ENCODE measurements around the gene HUWE1. TPM values are rescaled to one million over a fixed set of nuclear protein-coding genes. Genes with fewer than 3 reads are reported as not detected.

The HUWE1 gene
- total RNA-seq, 2 donors from 2014 or later = 102 to 169 TPM

DNA sequence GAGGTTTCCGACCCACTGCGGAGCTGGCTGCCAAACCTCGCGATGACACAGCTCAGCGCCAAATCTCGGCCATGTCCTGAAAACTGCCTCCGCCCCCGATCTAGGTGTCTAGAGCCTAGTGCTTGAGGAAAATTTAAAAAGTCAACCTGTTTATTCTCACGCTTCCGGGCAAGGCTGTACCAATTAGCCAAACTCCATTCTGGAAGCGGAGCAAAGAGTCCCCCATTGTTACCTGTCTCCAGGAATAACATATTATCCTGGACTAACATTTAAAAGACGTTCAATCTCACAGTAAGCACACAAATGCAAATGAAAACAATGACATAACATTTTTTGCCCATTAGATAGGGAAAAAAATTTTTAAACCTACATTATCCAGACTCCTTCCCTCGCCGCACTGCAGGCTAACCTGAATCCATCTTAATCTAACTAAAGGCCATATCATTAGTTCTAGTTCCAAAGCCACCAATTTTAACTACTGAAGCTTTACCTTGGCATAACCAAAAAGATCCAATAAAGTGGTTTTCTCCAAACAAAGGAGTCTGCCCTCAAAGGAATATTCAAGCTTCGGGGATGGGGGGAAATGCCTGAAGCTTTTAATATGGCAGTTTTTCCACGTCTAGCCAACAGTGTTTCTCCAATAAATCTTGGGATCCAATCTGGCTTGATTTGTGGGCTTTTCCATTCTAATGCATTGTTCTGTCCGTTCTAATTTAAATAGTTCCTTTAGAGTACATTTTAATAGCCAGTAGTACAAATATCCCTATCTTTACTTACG lies 1.9 kb downstream of the HUWE1 start:
- Histone ChIP-seq H3K36me3 (no peaks in the 10 kb centered on the region), H3K27ac (peak overlapping the region in 1 of 2 donors; percentile 80), H3K9me3 (no peaks in the 10 kb centered on the region), H3K4me1 (ENCODE audit: control insufficient read depth in 1 of 2, low read depth in 2 of 2) (peaks cover 8 to 10% of the 10 kb centered on the region in 2 donors), H3K27me3 (replicated peaks; ENCODE audit: insufficient read depth) (no peaks in the 10 kb centered on the region), H3K4me3 (peak overlapping the region; percentile 81)
- no peak for ATAC-seq (ENCODE audit: insufficient number of reproducible peaks, low FRiP score, low read depth)
- DNase-seq (ENCODE audit: low spot score) = no peak
- TF ChIP-seq, protein P1, sequence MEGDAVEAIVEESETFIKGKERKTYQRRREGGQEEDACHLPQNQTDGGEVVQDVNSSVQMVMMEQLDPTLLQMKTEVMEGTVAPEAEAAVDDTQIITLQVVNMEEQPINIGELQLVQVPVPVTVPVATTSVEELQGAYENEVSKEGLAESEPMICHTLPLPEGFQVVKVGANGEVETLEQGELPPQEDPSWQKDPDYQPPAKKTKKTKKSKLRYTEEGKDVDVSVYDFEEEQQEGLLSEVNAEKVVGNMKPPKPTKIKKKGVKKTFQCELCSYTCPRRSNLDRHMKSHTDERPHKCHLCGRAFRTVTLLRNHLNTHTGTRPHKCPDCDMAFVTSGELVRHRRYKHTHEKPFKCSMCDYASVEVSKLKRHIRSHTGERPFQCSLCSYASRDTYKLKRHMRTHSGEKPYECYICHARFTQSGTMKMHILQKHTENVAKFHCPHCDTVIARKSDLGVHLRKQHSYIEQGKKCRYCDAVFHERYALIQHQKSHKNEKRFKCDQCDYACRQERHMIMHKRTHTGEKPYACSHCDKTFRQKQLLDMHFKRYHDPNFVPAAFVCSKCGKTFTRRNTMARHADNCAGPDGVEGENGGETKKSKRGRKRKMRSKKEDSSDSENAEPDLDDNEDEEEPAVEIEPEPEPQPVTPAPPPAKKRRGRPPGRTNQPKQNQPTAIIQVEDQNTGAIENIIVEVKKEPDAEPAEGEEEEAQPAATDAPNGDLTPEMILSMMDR (IDR thresholded peaks at IDR 0.05) = no peak

DNA sequence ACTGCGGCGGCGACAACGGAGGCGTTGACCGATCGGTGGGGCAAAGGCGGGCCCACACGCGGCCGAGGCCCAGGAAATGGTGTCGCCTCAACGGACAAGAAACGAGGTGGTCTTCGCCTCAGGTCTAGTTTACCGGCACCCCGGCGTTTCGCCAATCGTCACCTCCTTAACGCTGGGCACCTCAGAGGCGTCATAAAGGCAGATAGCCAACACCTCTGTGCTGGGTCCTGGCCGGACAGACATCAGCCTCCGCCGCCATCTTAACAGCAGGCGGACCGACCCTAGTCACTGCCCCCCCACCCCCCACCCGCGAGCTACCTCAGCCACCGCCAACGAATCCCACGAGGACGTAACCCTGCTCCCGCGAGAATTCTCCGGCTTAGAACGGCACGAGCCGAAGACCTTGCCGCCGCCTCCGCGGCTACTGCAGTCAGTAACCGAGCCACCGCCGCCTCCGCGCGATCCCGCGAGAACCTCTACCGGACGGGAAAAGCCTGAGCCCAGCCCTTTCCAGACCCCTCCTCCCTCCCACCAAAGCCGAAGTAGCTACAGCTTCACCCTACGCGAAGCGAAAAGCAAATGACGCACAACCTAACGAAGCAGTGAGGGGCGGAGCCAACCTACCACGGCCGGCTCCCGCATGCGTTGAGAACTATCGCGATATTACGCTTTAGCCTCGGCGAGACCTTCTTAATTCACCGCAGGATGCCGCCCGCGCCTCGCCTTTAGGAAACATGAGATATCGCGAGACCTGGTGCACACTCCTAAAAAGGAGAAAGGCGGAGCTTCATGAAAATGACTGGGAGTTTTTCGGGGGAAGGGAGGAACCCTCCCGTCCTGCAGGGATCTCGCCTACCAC lies 2.7 kb downstream of the HUWE1 start:
- peak; percentile 95 for ATAC-seq (ENCODE audit: insufficient number of reproducible peaks, low FRiP score, low read depth)
- H3K4me3 ChIP-seq = peak overlapping the region; percentile 81
- H3K9me3 ChIP-seq = no peaks in the 10 kb centered on the region
- H3K4me1 ChIP-seq (ENCODE audit: control insufficient read depth in 1 of 2, low read depth in 2 of 2) = peaks cover 8 to 10% of the 10 kb centered on the region in 2 donors
- H3K36me3 ChIP-seq = no peaks in the 10 kb centered on the region
- peak; percentile 76 for DNase-seq (ENCODE audit: low spot score)
- TF ChIP-seq, protein P1 (IDR thresholded peaks at IDR 0.05) = no peak
- no peaks in the 10 kb centered on the region for H3K27me3 ChIP-seq (replicated peaks; ENCODE audit: insufficient read depth)
- H3K27ac ChIP-seq = peak overlapping the region; percentile 85 to 93

DNA sequence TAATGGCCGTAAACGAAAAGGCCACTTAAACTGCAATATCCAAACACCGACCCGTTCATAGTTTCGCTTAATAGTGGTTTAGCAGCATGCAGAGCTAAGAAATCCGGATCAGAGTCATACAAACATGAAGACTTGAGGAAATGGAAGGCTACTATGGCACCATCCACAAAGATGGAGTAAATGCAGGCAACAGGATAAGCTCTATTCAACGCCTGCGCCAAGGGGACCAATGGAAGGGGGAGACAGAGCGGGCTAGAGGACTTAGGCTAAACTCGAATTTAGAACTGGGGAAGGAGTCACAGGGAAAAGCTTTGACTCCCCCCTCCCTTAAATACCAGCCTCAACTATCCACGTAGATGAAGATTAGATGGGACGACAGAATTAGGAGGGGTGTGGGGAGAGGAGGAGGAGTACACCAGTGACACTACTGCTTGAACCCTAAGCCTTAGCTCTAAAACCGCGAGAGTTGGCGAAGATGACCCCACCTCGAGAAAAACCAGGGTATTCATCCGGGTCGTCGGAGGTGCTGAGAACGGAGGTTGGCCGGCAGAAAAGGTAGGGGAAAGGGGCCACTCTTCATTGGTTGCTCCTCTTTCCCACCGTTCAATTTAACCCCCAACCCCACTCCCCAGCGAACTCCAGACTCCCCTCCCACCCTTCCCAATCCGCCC lies 3.5 kb downstream of the HUWE1 start:
- no peaks in the 10 kb centered on the region for H3K27me3 ChIP-seq (replicated peaks; ENCODE audit: insufficient read depth)
- no peaks in the 10 kb centered on the region for H3K9me3 ChIP-seq
- no peak for DNase-seq (ENCODE audit: low spot score)
- no peak for ATAC-seq (ENCODE audit: insufficient number of reproducible peaks, low FRiP score, low read depth)
- TF ChIP-seq, protein P1 (IDR thresholded peaks at IDR 0.05) = no peak
- H3K27ac ChIP-seq = peak overlapping the region; percentile 85 to 93
- peaks cover 8 to 10% of the 10 kb centered on the region in 2 donors for H3K4me1 ChIP-seq (ENCODE audit: control insufficient read depth in 1 of 2, low read depth in 2 of 2)
- H3K4me3 ChIP-seq = peak overlapping the region; percentile 81
- no peaks in the 10 kb centered on the region for H3K36me3 ChIP-seq

DNA sequence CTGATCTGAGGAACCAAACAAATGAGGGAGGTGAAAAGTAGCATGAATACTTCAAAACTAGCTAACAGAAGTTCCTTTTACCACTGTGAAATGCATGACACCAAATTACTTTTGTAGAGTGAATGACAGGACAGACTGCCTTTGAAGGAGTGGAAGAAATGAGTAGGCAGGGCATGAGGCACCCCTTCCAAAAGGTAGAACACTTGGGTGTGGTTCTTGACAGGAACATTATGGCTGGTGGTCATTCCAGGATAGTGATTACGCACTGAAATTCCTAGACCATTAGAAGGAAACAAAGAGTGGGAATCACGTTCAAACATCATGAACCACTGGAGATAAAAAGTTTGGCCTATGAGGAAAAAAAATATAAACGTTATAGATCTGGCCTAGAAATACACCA lies 4.9 kb downstream of the HUWE1 start:
- H3K36me3 ChIP-seq = no peaks in the 10 kb centered on the region
- peaks cover 8 to 10% of the 10 kb centered on the region in 2 donors for H3K4me1 ChIP-seq (ENCODE audit: control insufficient read depth in 1 of 2, low read depth in 2 of 2)
- H3K4me3 ChIP-seq = no peak overlapping the region
- H3K27ac ChIP-seq = no peak overlapping the region
- no peaks in the 10 kb centered on the region for H3K9me3 ChIP-seq
- no peaks in the 10 kb centered on the region for H3K27me3 ChIP-seq (replicated peaks; ENCODE audit: insufficient read depth)
- DNase-seq (ENCODE audit: low spot score) = no peak
- TF ChIP-seq, protein P1 (IDR thresholded peaks at IDR 0.05) = no peak
- ATAC-seq (ENCODE audit: insufficient number of reproducible peaks, low FRiP score, low read depth) = no peak

DNA sequence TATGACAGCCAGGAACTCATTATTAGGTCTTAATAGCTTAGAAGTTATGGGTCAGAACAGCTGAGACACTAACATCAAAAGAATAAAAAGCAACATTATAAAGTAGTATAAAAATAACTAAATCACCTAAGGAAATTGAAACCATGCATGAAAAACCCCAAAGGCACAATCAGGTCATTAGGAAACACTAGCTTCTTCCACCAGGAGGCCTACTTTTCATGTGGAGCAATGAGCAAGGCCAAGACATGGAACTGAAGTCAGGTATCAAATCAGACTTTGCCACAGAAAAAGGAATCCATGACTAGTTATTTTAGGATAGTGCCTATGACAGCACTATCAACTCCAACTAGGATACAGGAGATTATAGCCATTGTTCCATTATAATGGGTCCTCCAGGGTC lies 7.9 kb downstream of the HUWE1 start:
- no peak for DNase-seq (ENCODE audit: low spot score)
- Histone ChIP-seq H3K27ac (no peak overlapping the region), H3K36me3 (no peaks in the 10 kb centered on the region), H3K9me3 (no peaks in the 10 kb centered on the region), H3K4me3 (no peak overlapping the region), H3K4me1 (ENCODE audit: control insufficient read depth in 1 of 2, low read depth in 2 of 2) (peaks cover 6 to 8% of the 10 kb centered on the region in 2 donors), H3K27me3 (replicated peaks; ENCODE audit: insufficient read depth) (no peaks in the 10 kb centered on the region)
- no peak for ATAC-seq (ENCODE audit: insufficient number of reproducible peaks, low FRiP score, low read depth)
- TF ChIP-seq, protein P1 (IDR thresholded peaks at IDR 0.05) = no peak
